ENCODE results near the gene SFXN3.

The SFXN3 gene

GRCh38 chr10:101060951-101061623, 30.1 kb downstream of the SFXN3 start:
- DNase-seq = peak; percentile 95

DNA sequence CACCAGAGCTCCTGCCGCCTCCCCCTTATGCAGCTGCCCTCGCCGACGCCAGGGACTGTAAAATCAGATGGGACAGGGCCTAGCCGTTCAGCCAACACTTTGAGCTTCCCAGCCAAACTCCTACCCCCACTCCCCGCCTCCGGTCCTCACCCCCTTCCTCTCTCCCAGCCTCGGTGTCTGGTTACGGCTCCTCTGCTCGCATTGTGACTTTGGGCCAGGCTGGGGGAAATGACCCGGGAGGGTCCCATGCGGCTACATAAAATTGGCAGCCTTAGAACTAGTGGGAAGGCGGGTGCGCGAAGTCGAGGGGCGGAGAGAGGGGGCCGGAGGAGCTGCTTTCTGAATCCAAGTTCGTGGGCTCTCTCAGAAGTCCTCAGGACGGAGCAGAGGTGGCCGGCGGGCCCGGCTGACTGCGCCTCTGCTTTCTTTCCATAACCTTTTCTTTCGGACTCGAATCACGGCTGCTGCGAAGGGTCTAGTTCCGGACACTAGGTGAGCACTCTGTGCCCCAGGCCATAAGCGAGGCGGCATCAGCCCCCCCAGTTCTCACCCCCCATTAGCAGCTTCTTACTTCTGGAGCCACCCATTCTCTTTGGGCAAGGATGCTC, 30.7 kb downstream of the SFXN3 start, which contains the start of gene KAZALD1:
Gene KAZALD1 (plus strand): TSS at position 366 of the 608 bp plus-strand sequence. CDS start 604 bp downstream, outside the sequence.
- peak; percentile 82 for DNase-seq

- peak; percentile 47 for DNase-seq
Measured at GRCh38 chr10:101062232-101063049, 31.4 kb downstream of the SFXN3 start.

- DNase-seq = no peak
Measured at GRCh38 chr10:101063050-101063525, 32.1 kb downstream of the SFXN3 start.

GRCh38 chr10:101063548-101064414, 32.7 kb downstream of the SFXN3 start:
- DNase-seq = no peak

DNA sequence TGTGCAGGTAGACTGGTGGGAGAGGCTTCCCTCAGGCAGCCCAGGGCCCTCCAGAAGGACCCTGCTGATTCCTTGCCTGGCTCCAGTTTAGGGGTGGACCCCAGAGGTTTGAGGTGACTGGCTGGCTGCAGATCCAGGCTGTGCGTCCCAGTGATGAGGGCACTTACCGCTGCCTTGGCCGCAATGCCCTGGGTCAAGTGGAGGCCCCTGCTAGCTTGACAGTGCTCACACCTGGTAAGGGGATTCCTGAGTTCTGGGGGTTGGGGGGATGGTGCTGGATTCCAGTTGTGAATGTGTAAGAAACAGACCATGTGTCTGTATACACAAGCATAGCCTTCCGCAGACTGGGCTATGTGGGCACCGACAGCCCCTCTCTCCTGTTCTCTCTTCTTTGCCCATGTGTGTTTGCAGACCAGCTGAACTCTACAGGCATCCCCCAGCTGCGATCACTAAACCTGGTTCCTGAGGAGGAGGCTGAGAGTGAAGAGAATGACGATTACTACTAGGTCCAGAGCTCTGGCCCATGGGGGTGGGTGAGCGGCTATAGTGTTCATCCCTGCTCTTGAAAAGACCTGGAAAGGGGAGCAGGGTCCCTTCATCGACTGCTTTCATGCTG, 33.5 kb downstream of the SFXN3 start:
- DNase-seq = no peak

DNA sequence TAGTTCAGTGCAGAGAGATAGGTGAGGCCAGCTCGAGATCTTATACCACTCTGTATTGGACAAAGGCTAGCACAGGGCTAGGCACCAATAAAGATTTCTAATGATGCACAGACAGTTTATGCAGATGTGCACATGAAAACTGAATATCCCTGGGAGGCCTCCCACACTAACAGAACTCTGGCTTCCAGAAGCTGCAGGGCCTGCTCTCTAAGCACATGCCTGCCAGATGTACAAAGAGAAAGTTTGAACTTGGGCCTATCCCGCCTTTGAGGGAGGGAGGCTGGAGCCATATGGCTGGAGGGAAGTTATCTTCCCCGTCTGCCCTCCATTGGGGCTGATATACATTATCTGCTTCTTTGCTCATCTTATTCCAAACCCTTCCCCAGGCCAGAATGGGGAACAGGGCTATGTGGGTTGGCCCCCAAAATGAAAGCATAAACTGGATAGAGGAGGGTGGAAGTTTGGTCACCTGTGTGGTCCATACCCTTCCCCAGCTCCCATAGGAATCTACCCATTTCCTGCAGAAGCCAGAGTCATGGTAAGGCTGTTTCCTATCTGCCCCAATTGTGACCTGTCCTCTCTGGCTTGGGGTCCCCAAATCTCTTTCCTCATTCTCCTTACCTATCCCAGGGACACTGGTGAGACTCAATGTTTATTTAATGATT, 34.6 kb downstream of the SFXN3 start:
- peak; percentile 48 for DNase-seq

DNA sequence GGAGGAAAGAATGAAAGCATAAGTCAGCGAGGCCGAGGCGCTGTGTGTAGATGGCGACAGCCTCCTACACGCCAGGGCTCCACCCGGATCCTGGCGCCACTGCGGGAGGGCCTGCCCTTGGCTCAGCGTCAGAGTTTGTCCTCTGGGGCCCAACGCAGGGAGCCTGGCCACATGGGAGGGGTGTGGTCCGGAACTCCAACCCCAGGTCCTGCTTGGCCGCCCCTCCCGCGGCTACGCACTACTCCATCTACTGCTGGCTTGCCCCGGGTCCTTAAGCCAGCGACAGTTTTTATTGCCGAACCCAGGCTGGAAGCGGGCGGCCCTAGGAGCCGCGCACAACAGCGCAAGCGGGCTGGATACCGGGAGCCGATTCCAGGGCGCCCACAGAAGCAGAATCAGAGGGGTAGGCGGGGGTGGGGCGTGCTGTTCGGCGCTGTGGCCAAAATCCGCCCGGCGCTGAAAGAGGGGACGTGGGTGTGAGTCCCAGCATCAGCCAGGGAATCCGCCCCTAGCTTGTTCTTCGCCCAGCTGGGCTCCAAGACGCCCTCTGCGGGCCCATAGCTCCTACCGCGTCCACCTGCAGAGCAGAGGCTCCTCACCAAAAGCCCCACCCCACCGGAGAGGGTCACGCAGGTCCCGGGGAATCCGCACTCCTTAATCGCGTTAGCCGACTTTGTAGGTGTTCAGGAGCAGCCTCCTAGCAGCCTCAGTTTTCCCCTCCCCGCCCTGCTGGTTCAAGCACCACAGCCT, 35.3 kb downstream of the SFXN3 start:
- DNase-seq = peak; percentile 51

DNA sequence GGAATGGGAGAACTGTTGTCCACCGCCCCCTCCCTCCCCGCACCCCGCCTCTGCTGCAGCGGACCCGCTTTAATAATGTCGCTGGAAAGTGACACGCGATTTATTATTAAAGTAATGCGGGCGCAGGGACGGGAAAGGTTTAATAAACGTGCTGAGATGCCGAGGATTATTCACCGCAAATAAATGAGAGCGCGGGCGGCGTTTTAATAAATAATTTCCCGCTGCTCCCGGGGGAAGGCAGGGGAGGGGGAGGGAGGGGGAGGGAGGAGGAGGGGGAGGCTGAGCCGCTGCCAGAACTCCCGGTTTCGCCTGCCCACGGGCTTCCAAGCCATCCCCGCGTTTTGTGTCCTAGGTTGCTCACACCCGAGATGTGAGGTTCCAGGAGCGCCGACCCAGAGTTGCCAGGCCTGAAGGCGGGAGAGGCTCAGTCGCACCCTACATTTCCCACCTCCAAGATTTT, 35.9 kb downstream of the SFXN3 start:
- no peak for DNase-seq

- DNase-seq = peak; percentile 75
Measured at GRCh38 chr10:101067356-101068083, 36.5 kb downstream of the SFXN3 start.

DNA sequence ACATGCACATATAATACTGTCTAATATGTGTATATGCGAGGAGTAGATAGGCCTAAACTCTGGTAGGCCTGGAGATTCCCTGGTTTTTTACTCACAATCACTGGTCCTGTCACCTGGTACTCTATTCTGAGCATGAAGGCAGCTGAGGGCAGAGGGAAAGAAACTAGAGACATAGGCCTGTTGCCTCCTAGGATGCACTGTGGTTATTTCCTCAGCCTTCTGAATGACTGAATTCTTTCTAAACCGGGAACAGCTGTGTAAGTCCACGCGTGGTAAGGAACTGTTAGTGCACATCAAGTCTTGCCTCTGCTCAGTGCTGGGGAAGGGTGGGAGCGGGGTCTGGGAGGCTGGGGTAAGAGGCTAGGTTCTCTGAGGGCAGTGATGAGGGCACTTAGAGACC, 38.4 kb downstream of the SFXN3 start:
- DNase-seq = no peak

DNA sequence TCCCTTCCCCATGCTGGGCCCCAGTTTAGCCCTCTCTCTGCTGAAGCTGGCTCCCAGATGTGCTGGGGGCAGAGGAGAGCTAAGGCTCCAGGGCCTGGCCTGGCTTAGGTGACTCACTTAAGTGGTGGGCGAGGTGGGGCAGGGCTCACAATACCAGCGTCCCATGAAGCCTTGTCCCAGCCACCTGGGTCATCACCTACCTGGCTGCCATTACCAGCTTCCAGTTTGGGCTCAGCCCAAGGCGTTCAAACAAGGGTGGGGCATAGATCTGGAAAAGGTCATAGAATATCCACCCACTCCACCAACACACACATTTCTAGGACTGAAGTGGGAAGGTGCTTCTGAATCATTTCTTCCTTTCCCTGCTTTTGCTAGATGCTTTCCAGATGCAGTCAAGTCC, 39.1 kb downstream of the SFXN3 start:
- DNase-seq = no peak

DNA sequence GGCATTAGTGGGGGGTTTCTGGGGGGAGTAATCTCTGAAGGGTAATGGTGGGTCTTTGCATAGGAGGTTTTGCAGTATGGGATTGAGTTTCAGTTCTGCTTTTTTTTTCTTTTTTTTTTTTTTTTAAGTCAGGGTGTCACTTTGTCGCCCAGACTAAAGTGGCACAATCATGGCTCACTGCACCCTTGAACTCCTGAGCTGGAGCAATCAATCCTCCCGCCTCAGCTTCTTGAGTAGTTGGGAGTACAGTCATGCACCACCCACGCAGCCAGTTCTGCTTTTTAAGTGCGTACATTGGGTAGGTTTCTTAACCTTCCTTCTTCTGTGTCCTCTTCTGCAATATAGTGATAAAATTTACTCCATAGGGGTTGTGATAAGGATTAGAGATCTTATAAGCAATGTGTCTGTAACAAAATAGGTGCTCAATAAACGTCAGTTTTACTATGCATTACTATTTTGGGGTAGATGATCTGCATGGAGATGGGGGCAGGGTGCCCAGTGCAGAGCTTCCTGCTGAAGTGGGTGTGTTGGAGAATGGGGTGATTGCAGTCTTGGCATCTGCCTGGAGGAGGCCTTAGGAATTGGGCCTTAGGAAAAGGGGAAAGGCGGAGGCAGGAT, 40.3 kb downstream of the SFXN3 start:
- DNase-seq = no peak

- DNase-seq = no peak
Measured at GRCh38 chr10:101071885-101072433, 40.9 kb downstream of the SFXN3 start.

DNA sequence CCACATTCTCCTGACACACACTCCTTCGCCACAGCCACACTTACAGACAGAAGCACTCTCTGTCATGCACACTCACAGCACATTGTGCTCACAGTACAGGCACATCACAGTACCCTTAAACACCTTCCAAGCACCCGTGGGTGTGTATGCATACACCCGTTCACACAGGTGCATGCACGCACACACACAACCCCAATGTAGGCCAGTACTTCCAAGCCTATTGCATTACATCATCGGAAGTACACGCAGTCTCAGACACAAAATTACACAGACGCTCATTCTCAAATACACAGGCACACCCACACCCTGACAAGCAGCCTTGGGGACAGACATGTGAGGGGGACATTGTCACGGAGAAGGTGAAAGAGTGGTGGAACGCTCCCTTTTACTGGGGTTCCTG, 41.9 kb downstream of the SFXN3 start:
- DNase-seq = no peak

- no peak for DNase-seq
Measured at GRCh38 chr10:101073631-101074030, 42.6 kb downstream of the SFXN3 start.

DNA sequence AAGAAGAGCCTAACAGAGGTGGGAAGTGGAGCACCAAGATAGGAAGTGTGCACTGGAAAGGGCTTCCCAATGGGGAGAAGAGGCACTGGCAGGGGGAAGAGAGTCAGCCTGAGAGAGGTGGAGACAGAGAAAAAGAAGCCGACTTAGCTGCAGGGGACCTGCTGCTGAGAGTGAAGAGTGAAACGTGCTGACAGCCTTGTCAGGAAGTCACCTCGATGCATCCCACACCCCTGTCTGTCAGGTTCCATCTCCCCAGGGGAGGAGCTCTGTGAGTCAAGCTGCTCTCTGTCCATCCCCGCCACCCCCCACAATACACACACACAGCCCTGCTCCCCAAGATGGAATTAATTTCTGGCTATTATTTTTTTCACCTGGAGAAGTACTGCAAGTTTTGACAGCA, 44.7 kb downstream of the SFXN3 start:
- no peak for DNase-seq

- no peak for DNase-seq
Measured at GRCh38 chr10:101076630-101077029, 45.6 kb downstream of the SFXN3 start.

- DNase-seq = no peak
Measured at GRCh38 chr10:101079874-101080273, 48.8 kb downstream of the SFXN3 start.

Data from fibroblast of upper back skin (primary cell).